Gastrocnemius medialis (tissue), 4 donors: ENCODE measurements around the gene DDX24. TPM values are rescaled to one million over a fixed set of nuclear protein-coding genes. Genes with fewer than 3 reads are reported as not detected.

Source experiments
- ATAC-seq, 2 donors: fragments of 150-250 bp; one replicate each; pipeline ENCODE4 v1.9.1; 2016
- DNase-seq, 2 donors: peaks; one replicate each; pipeline ENCODE4 v3.0.0-alpha.2; 2019
- H3K27ac ChIP-seq, 4 donors: fragments of 200-600 bp; sonication (generic); 1 replicate in 1 of 4; 2 replicates in 3 of 4; pipeline ENCODE4 v1.5.1; 2016 to 2018; ENCODE audit warnings: mild to moderate bottlenecking in 2 of 4, moderate library complexity in 1 of 4
- H3K27me3 ChIP-seq, 3 donors: fragments of 200-600 bp; sonication (generic) in 2 of 3; 1 replicate in 1 of 3; 2 replicates in 2 of 3; pipeline versions ENCODE4 v1.5.1 to v1.6.0; 2016 to 2019; ENCODE audit warnings: mild to moderate bottlenecking in 1 of 3, moderate library complexity in 1 of 3
- H3K36me3 ChIP-seq, 2 donors: fragments of 200-600 bp; sonication (generic) in 1 of 2; one replicate each; pipeline ENCODE4 v1.5.1; 2017 to 2018
- H3K4me1 ChIP-seq, 2 donors: fragments of 200-600 bp; sonication (generic) in 1 of 2; one replicate each; pipeline ENCODE4 v1.5.1; 2016 to 2017; ENCODE audit warnings: mild to moderate bottlenecking in 2 of 2
- H3K4me3 ChIP-seq, 4 donors: fragments of 200-600 bp; sonication (generic) in 3 of 4; 1 replicate in 1 of 4; 2 replicates in 3 of 4; pipeline ENCODE4 v1.5.1; 2016 to 2019; ENCODE audit warnings: mild to moderate bottlenecking in 2 of 4
- H3K9me3 ChIP-seq, 3 donors: fragments of 200-600 bp; sonication (generic) in 2 of 3; 1 replicate in 1 of 3; 2 replicates in 2 of 3; pipeline ENCODE4 v1.5.1; 2016 to 2019
- POLR2A ChIP-seq, 2 donors: fragments of 450-650 bp; IDR thresholded peaks; one replicate each; pipeline ENCODE4 v1.6.1; 2017; ENCODE audit warnings: antibody characterized with exemption in 2 of 2, mild to moderate bottlenecking in 2 of 2, moderate library complexity in 2 of 2
- in situ Hi-C, 4 donors: fragments of 200-750 bp; cut with MboI; loops; one replicate each; pipeline versions ENCODE4 v1.15.0 to v1.8.0; 2017; ENCODE audit warnings: low sequenced_read_pairs in 4 of 4
- intact Hi-C: fragments of 100-400 bp; cut with DNase I; formaldehyde crosslinking; loops from one replicate; pipeline ENCODE4 v1.15.1; 2023; ENCODE audit warnings: low total_unique reads
- total RNA-seq, 4 donors: library from RNA; depleted of rRNA; stranded (reverse); fragments of >200 nt; gene quantifications; one replicate each; pipeline versions ENCODE4 v1.1.0 to v1.2.3, GENCODE V29; 2016
- TF ChIP-seq, protein P1 (sequence below), 5 experiments: fragments of 450-650 bp in 3 of 5; fragments of 200-600 bp in 2 of 5; sonication (generic) in 2 of 5; IDR thresholded peaks in 4 of 5; conservative IDR thresholded peaks in 1 of 5; 1 replicate in 4 of 5; 2 replicates in 1 of 5; pipeline ENCODE4 v1.5.1; 2016 to 2019; ENCODE audit warnings: antibody characterized with exemption in 5 of 5, mild to moderate bottlenecking in 3 of 5, moderate library complexity in 3 of 5

DDX24 gene
- total RNA-seq, 4 donors from 2014 or later, result 106 to 200 (median 128) TPM

DNA sequence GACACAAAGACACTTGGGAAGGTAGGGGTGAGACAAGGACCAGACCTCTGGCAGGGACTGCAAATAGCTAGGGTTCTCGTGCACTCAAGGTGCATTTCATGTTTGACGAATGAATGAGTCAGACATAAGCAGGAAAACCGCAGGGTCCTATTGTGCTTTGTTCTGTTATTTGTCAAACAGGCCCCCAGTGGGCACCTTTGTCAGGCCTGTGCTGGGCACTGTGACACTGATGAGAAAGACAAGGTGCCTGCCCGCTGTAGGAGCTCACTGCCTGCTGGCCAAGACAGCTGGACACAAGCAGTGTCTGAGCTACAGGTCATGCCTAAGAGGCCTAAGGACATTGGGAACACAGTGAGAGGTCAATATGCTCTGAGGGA is 52.6 kb downstream of the DDX24 start:
- Histone ChIP-seq H3K36me3 (no peaks in the 10 kb centered on the region), H3K4me3 (no peak overlapping the region), H3K27ac (no peak overlapping the region), H3K27me3 (no peaks in the 10 kb centered on the region), H3K9me3 (no peaks in the 10 kb centered on the region), H3K4me1 (peaks cover 0 to 6% of the 10 kb centered on the region in 2 donors)
- in situ Hi-C loops, result no loop called here
- TF ChIP-seq, protein P1, sequence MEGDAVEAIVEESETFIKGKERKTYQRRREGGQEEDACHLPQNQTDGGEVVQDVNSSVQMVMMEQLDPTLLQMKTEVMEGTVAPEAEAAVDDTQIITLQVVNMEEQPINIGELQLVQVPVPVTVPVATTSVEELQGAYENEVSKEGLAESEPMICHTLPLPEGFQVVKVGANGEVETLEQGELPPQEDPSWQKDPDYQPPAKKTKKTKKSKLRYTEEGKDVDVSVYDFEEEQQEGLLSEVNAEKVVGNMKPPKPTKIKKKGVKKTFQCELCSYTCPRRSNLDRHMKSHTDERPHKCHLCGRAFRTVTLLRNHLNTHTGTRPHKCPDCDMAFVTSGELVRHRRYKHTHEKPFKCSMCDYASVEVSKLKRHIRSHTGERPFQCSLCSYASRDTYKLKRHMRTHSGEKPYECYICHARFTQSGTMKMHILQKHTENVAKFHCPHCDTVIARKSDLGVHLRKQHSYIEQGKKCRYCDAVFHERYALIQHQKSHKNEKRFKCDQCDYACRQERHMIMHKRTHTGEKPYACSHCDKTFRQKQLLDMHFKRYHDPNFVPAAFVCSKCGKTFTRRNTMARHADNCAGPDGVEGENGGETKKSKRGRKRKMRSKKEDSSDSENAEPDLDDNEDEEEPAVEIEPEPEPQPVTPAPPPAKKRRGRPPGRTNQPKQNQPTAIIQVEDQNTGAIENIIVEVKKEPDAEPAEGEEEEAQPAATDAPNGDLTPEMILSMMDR (IDR thresholded peaks at IDR 0.05 in 4 of 5, conservative IDR thresholded peaks at IDR 0.05 in 1 of 5), result no peak
- no peak for TF ChIP-seq POLR2A (IDR thresholded peaks at IDR 0.05)
- ATAC-seq, result no peak
- no peak for DNase-seq
- intact Hi-C loops, result no loop called here

DNA sequence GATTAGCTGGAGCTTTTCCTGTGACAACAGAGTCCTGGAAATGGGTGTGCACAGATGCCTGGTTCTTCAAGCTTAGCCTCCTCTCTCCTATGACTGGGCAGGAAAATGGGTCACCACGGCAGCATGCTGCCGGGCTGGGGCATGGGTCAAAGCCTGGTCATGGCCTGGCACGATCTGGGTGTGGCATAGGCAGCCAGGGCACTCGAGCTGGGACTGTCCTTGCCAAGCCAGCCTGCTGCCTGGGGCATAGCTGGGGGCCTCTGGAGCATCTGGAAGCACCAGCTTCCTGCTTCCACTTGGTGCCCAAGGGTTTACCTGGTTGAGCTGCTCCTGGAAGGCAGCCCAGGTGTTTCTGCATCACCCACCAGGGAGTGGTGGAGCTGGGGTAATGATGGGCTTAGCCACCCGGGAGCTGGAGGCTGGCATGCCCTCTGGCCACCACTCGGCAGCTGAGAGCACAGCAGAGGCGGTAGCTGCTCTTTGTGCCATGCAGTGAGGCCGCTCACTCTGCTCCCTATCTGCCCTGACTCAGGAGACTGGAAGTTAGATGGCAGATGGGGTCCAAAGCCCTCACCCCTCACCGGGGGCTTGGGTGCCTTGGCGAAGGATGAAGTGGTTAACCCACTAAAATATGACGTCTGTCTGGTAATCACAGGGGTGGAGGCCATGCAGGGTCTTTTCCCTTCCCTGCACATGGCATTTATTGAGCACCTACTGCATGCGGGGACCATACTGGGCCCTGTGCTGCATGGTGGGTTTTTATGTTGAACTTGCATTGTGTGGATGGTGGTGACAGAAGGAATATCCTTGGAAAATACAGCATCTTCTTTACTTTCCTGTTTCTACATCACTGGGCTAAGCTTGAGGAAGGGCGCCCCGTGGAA is 53.2 kb downstream of the DDX24 start:
- Histone ChIP-seq H3K36me3 (no peaks in the 10 kb centered on the region), H3K27ac (no peak overlapping the region), H3K4me1 (peaks cover 0 to 6% of the 10 kb centered on the region in 2 donors), H3K4me3 (no peak overlapping the region), H3K27me3 (no peaks in the 10 kb centered on the region), H3K9me3 (no peaks in the 10 kb centered on the region)
- in situ Hi-C loops (no loop called here), intact Hi-C loops (no loop called here)
- TF ChIP-seq POLR2A (IDR thresholded peaks at IDR 0.05), result no peak
- TF ChIP-seq, protein P1 (IDR thresholded peaks at IDR 0.05 in 4 of 5, conservative IDR thresholded peaks at IDR 0.05 in 1 of 5), result no peak
- DNase-seq, result no peak
- ATAC-seq, result no peak

DNA sequence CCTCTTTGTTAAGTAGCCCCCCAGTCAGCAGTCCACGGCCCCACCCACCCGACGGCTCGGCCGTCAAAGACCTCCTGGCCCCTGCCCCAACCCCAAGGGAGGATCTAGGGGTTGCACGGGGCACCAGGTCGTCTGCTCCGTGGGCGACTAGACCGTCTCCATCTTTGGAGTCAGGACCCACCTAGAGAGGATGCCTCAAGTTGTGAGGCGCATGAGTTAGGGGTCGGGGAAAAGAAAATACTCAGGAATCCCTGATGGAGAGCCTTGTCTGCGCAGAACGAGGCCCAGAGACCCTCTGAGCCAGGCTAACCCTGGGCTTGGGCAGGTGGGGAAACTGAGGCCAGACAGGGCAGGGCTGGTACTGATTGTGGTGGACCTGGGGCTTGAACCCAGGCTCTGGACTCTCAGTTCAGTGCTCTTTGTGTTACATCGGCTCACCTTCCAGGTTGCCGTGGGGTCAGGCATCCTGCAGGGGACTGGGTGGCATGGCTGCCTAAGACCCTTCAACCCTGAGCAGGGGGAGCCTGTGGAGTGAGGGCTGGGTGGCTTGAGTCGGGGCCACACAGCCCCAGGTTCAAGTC is 54.0 kb downstream of the DDX24 start:
- peaks cover 0 to 6% of the 10 kb centered on the region in 2 donors for H3K4me1 ChIP-seq
- TF ChIP-seq POLR2A (IDR thresholded peaks at IDR 0.05), result no peak
- TF ChIP-seq, protein P1 (IDR thresholded peaks at IDR 0.05 in 4 of 5, conservative IDR thresholded peaks at IDR 0.05 in 1 of 5), result no peak
- no peak for ATAC-seq
- in situ Hi-C loops (no loop called here), intact Hi-C loops (loop anchor here (1.0 kb wide), 1 partner anchor 54 kb away; the partner anchor contains the start of genes DDX24 and IFI27L1)
- no peak for DNase-seq
- H3K4me3 ChIP-seq, result peak overlapping the region; percentile 60 to 70 (median 62)
- no peaks in the 10 kb centered on the region for H3K27me3 ChIP-seq
- H3K36me3 ChIP-seq, result no peaks in the 10 kb centered on the region
- H3K27ac ChIP-seq, result no peak overlapping the region
- H3K9me3 ChIP-seq, result no peaks in the 10 kb centered on the region

DNA sequence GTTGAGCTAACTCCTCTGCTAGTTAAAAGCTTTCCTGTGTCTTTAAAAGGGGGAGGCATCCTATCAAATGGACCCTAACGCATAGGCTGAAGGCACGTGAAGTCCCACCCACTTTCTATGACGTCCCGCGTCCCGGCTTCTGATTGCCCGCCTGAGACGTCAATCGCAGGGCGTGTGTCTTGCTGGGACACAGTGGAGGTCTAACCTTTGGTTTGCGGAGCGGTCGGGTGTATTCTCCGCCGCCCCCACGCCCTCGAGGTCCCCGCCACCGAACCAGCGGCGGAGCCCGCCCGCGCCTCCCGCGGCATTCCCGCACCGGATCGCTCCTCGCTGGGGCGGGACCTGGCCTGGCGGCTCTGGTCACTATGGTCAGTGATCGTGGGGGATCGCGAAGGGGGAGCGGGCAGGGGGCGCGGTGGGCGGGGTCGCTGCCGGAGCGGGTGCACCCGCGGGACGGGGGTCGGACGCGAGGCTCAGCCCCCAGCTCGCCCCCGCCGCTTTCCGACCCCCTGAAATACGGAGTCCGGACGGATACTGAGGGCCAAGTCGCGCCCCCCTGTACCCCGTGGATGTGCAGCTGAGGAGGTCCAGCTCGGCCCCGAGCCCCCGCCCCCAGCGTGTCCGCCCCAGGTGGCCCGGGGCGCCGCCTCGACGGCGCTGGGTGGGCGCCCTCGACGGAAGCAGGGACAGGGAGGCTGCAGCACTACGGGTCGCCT is 54.7 kb downstream of the DDX24 start, which contains the start of gene OTUB2:
Gene OTUB2, plus strand, starts transcription at position 168 of the 716 bp plus-strand sequence. Its CDS starts 198 bp downstream, at position 366.
- in situ Hi-C loops (no loop called here), intact Hi-C loops (loop anchor here (1.0 kb wide), 1 partner anchor 55 kb away; the partner anchor contains the start of genes DDX24 and IFI27L1)
- TF ChIP-seq POLR2A (IDR thresholded peaks at IDR 0.05), result no peak
- TF ChIP-seq, protein P1 (IDR thresholded peaks at IDR 0.05 in 4 of 5, conservative IDR thresholded peaks at IDR 0.05 in 1 of 5), result no peak
- Histone ChIP-seq H3K27me3 (no peaks in the 10 kb centered on the region), H3K4me3 (peak within 1 kb of the TSS; percentile 60 to 70 (median 62)), H3K36me3 (no peaks in the 10 kb centered on the region), H3K4me1 (peaks cover 0 to 6% of the 10 kb centered on the region in 2 donors), H3K27ac (no peak within 1 kb of the TSS), H3K9me3 (no peaks in the 10 kb centered on the region)
- DNase-seq (peak; percentile 95 to 98), ATAC-seq (peak; percentile 100)
